Central memory CD8-positive, alpha-beta T cell (primary cell): ENCODE results near the gene KPNA2.
"Not testable (repeated sequence)": the region's sequence is repeated elsewhere in the genome, so short reads cannot be mapped to it uniquely, and the experiment has no call there.

ENCODE experiments used
- ATAC-seq: fragments of 150-1000 bp; cut with Tn5 transposase; replicated peaks from 2 replicates; pipeline ENCODE4 v1.10.0; 2022; ENCODE audit warnings: mild to moderate bottlenecking, moderate FRiP score, moderate number of reproducible peaks; ENCODE audit not compliant: poor library complexity, severe bottlenecking; ENCODE audit errors: extremely low read depth
- DNase-seq, 2 donors: peaks; one replicate each; pipeline ENCODE4 v3.0.0; 2021; ENCODE audit warnings: low spot score in 2 of 2
- H3K27ac Mint-ChIP-seq: one replicate; pipeline ENCODE4 v1.8.0; 2022; ENCODE audit warnings: low read depth, mild to moderate bottlenecking, moderate library complexity, mixed read lengths
- H3K27me3 Mint-ChIP-seq: one replicate; pipeline ENCODE4 v1.8.0; 2022; ENCODE audit warnings: mixed read lengths
- H3K36me3 Mint-ChIP-seq: one replicate; pipeline ENCODE4 v1.8.0; 2022; ENCODE audit warnings: mild to moderate bottlenecking, moderate library complexity, mixed read lengths; ENCODE audit not compliant: insufficient read depth
- H3K4me1 Mint-ChIP-seq: one replicate; pipeline ENCODE4 v1.8.0; 2022; ENCODE audit warnings: mixed read lengths
- H3K4me3 Mint-ChIP-seq: one replicate; pipeline ENCODE4 v1.8.0; 2022; ENCODE audit warnings: mild to moderate bottlenecking, moderate library complexity, mixed read lengths
- H3K9me3 Mint-ChIP-seq: one replicate; pipeline ENCODE4 v1.8.0; 2022; ENCODE audit warnings: mixed read lengths

The KPNA2 gene

GRCh38 chr17:68053231-68054013 lies 17.9 kb downstream of the KPNA2 start:
- no peak overlapping the region for H3K4me3 Mint-ChIP-seq
- no peak for DNase-seq

GRCh38 chr17:68054296-68054900 lies 18.9 kb downstream of the KPNA2 start:
- no peaks in the 10 kb centered on the region for H3K27me3 Mint-ChIP-seq
- H3K4me3 Mint-ChIP-seq = no peak overlapping the region
- no peak overlapping the region for H3K27ac Mint-ChIP-seq
- H3K36me3 Mint-ChIP-seq = no peaks in the 10 kb centered on the region
- H3K4me1 Mint-ChIP-seq = peaks cover 7% of the 10 kb centered on the region
- ATAC-seq (no peak), DNase-seq (no peak)
- H3K9me3 Mint-ChIP-seq = no peaks in the 10 kb centered on the region

More at GRCh38 chr17:68053231-68054013, 17.9 kb downstream of the KPNA2 start:
- ATAC-seq = no peak
- H3K9me3 Mint-ChIP-seq = no peaks in the 10 kb centered on the region
- peaks cover 7% of the 10 kb centered on the region for H3K4me1 Mint-ChIP-seq
- H3K36me3 Mint-ChIP-seq = peaks cover 2% of the 10 kb centered on the region
- no peak overlapping the region for H3K27ac Mint-ChIP-seq
- no peaks in the 10 kb centered on the region for H3K27me3 Mint-ChIP-seq

GRCh38 chr17:68057531-68057952 lies 22.0 kb downstream of the KPNA2 start:
- H3K9me3 Mint-ChIP-seq = no peaks in the 10 kb centered on the region
- H3K36me3 Mint-ChIP-seq = no peaks in the 10 kb centered on the region
- peaks cover 7% of the 10 kb centered on the region for H3K4me1 Mint-ChIP-seq
- peak; percentile 67 for ATAC-seq
- H3K27ac Mint-ChIP-seq = peak overlapping the region; percentile 70
- peak; percentile 32 to 40 for DNase-seq
- no peaks in the 10 kb centered on the region for H3K27me3 Mint-ChIP-seq
- H3K4me3 Mint-ChIP-seq = no peak overlapping the region

GRCh38 chr17:68060336-68060735 lies 24.8 kb downstream of the KPNA2 start:
- Mint-ChIP-seq H3K4me1 (peaks cover 7% of the 10 kb centered on the region), H3K36me3 (no peaks in the 10 kb centered on the region), H3K27ac (no peak overlapping the region), H3K4me3 (no peak overlapping the region), H3K27me3 (no peaks in the 10 kb centered on the region), H3K9me3 (no peaks in the 10 kb centered on the region)
- no peak for DNase-seq
- no peak for ATAC-seq

GRCh38 chr17:68061512-68062313 lies 26.2 kb downstream of the KPNA2 start:
- no peak for ATAC-seq

GRCh38 chr17:68065366-68065765 lies 29.8 kb downstream of the KPNA2 start:
- not testable (repeated sequence) for DNase-seq, ATAC-seq, H3K4me3 Mint-ChIP-seq, H3K4me1 Mint-ChIP-seq, H3K9me3 Mint-ChIP-seq, H3K27ac Mint-ChIP-seq, H3K36me3 Mint-ChIP-seq, H3K27me3 Mint-ChIP-seq

More at GRCh38 chr17:68061512-68062313, 26.2 kb downstream of the KPNA2 start:
- Mint-ChIP-seq H3K4me1 (peaks cover 7% of the 10 kb centered on the region), H3K27me3 (no peaks in the 10 kb centered on the region), H3K9me3 (no peaks in the 10 kb centered on the region), H3K36me3 (no peaks in the 10 kb centered on the region), H3K4me3 (no peak overlapping the region), H3K27ac (no peak overlapping the region)
- DNase-seq = no peak

- H3K27ac Mint-ChIP-seq, H3K9me3 Mint-ChIP-seq, H3K4me1 Mint-ChIP-seq, ATAC-seq, H3K4me3 Mint-ChIP-seq, H3K36me3 Mint-ChIP-seq, DNase-seq, H3K27me3 Mint-ChIP-seq: not testable (repeated sequence)
These were observed 33.0 kb downstream of the KPNA2 start for GRCh38 chr17:68068512-68068911.

- peak; percentile 28 for ATAC-seq
- not testable (repeated sequence) for DNase-seq, H3K36me3 Mint-ChIP-seq, H3K27me3 Mint-ChIP-seq, H3K4me3 Mint-ChIP-seq, H3K9me3 Mint-ChIP-seq, H3K4me1 Mint-ChIP-seq, H3K27ac Mint-ChIP-seq
These were observed 35.3 kb downstream of the KPNA2 start for GRCh38 chr17:68070582-68071444.

GRCh38 chr17:68074279-68074678 lies 38.7 kb downstream of the KPNA2 start:
- H3K27me3 Mint-ChIP-seq = no peaks in the 10 kb centered on the region
- H3K4me1 Mint-ChIP-seq = no peaks in the 10 kb centered on the region
- H3K36me3 Mint-ChIP-seq = no peaks in the 10 kb centered on the region
- H3K9me3 Mint-ChIP-seq = no peaks in the 10 kb centered on the region
- no peak overlapping the region for H3K4me3 Mint-ChIP-seq
- ATAC-seq = no peak
- H3K27ac Mint-ChIP-seq = no peak overlapping the region
- no peak for DNase-seq

- not testable (repeated sequence) for H3K9me3 Mint-ChIP-seq, DNase-seq, H3K4me1 Mint-ChIP-seq, ATAC-seq, H3K27me3 Mint-ChIP-seq, H3K27ac Mint-ChIP-seq, H3K36me3 Mint-ChIP-seq, H3K4me3 Mint-ChIP-seq
These were observed 40.5 kb downstream of the KPNA2 start for GRCh38 chr17:68075953-68076607.

GRCh38 chr17:68077498-68077897 lies 42.0 kb downstream of the KPNA2 start:
- not testable (repeated sequence) for H3K27me3 Mint-ChIP-seq, H3K4me3 Mint-ChIP-seq, ATAC-seq, H3K9me3 Mint-ChIP-seq, H3K36me3 Mint-ChIP-seq, H3K27ac Mint-ChIP-seq, H3K4me1 Mint-ChIP-seq, DNase-seq
